Caki2 (cell line): ENCODE results near the gene LOXL3. TPM values are rescaled to one million over a fixed set of nuclear protein-coding genes. Genes with fewer than 3 reads are reported as not detected.

Experiments
- DNase-seq: peaks from one replicate; pipeline ENCODE4 v3.0.0-alpha.2; 2015; ENCODE audit warnings: low read depth
- in situ Hi-C: cut with HindIII; loops from 2 replicates; pipeline ENCODE4 v1.10.0; 2016; ENCODE audit warnings: low sequenced_read_pairs, low pct_unique_long_range_greater_than_20kb, mixed read lengths
- total RNA-seq: library from RNA; depleted of rRNA; stranded (reverse); fragments of >200 nt; shearing (Covaris generic); gene quantifications from 2 replicates; pipeline ENCODE4 v1.2.3, GENCODE V29; 2014; ENCODE audit warnings: low replicate concordance; rRNA removed

Gene LOXL3, protein sequence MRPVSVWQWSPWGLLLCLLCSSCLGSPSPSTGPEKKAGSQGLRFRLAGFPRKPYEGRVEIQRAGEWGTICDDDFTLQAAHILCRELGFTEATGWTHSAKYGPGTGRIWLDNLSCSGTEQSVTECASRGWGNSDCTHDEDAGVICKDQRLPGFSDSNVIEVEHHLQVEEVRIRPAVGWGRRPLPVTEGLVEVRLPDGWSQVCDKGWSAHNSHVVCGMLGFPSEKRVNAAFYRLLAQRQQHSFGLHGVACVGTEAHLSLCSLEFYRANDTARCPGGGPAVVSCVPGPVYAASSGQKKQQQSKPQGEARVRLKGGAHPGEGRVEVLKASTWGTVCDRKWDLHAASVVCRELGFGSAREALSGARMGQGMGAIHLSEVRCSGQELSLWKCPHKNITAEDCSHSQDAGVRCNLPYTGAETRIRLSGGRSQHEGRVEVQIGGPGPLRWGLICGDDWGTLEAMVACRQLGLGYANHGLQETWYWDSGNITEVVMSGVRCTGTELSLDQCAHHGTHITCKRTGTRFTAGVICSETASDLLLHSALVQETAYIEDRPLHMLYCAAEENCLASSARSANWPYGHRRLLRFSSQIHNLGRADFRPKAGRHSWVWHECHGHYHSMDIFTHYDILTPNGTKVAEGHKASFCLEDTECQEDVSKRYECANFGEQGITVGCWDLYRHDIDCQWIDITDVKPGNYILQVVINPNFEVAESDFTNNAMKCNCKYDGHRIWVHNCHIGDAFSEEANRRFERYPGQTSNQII
- total RNA-seq: 0.81 and 2.2 TPM in 2 replicates

DNA sequence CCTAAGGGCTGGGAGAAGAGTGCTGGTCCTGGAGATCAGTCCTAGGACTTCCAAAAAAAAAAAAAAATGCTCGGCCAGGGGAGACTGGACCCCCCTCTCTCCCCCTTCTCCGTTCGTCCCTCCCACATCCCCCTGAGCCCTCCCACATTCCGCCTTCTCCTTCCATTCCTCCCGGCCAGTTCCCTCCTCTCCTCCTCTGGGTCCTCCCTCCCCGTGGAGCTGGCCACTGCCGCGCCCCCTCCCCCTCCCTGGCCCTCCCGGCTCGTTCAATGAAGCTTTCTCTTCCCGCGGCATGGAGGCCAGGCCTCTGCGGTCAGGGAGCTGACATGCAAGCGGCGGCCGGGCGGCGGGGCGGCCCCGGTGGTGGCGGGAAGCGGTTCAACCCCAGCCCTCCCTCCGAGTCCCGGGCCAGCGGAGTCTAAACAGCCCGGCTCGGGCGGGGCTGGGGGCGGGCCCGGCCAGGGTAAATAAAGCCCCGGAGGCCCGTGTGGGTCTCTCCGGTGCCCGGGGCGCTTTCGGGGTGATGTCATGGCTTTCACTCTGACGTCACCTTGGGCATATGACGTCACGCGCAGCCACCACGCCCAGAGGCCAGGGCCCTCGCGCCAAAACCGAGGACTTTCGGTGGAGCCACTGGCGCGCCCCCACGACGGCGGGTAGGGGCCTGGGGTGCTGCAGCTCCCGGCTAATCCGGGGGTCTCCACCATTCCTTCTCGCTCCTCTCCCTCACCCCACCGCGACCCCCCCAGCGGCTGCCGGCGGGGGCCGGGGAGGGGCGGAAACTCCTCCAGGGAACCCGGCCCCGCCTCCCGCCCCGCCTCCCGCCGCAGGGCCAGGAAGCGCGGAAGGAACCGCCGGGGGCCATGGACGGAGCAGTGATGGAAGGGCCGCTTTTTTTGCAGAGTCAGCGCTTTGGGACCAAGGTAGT is at the start of gene LOXL3, which contains the start of gene DOK1:
Gene LOXL3, minus strand, starts transcription at position 51 of the 928 bp plus-strand sequence. CDS start 1,308 bp downstream, outside the sequence.
Gene DOK1, plus strand, starts transcription at position 829 of the 928 bp plus-strand sequence. Its CDS starts 35 bp downstream, at position 864.
- in situ Hi-C loops: no loop called here
- peak; percentile 75 for DNase-seq

DNA sequence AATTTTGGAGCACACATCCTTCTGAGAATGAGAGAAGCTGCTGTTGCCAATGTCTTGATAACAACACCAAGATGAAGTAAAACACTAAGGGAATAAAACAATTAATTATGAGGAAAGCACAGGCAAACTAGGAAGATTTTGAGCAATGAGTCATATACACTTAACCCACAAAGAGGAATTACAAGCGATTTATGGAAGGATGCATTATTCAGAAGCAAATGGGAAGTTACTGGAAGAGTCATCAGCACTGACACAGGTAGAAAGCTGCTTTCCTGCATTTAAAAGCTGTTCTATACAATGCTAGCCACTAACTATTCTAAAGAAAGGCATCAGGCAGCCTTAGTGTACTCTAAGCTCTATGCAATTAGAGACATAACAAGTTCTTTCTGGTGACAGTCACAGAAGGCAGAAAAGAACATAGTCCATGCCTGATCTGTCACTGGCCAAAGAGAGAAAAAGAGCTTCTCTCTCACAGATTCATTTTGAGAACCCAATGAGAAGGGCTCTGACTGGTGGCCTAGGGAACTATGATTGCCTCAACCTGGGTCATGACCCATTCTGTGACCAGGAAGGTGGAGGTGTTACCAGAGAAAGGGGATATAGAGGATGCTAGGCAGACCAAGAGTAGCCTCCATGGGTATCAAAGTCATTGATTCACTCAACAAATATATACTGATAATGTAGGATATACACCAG is 49.0 kb upstream of the LOXL3 start:
- in situ Hi-C loops: no loop called here
- DNase-seq: no peak

DNA sequence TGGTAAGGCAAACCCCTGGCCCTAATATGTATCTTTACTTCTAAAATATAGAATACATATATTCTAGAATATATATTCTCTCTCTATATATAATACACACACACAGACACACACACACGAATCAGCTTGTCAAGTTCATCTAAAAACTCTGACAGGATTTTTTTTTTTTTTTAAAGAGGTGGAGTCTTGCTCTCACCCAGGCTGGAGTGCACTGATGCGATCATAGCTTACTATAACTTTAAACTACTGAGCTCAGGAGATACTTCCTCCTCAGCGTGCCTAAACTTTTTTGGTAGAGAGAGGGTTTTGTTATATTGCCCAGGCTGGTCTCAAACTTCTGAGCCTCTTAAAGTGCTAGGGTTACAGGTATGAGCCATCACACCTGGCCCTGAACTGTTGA is 45.9 kb upstream of the LOXL3 start:
- no peak for DNase-seq
- in situ Hi-C loops: no loop called here

DNA sequence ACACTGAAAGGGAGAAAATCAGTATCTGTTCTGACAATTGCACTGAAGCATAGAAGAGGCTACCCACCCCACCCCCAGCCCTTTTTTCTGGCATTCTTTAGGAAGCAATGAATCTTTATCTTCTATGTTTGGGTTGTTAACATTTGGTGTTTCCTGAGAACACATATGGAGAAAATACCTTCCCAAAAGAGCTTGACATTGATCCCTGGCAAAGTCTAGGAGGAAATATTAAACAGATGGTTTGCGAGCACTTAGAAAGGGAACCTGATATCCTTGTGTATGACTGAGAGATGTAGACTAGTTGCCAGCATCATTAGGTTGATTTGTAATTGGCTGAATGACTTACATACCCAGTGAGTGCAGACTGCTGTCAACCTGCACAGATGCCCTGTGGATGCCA is 43.7 kb upstream of the LOXL3 start:
- no peak for DNase-seq
- in situ Hi-C loops: no loop called here

DNA sequence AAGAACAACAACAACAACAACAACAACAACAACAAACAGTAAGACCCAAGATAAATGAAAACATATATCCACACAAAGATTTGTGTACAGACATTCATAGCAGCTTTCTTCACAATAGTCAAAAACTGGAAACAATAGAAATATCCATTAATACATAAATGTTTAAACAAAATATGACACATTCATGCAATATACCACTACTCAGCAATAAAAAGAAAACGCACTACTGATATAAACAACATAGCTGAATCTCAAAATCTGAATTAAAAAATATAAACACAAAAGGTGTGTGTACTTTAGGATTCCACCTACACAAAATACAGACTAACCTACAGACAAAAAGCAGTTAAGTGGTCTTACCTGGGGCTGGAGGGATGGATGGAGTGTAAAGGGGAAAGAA is 42.8 kb upstream of the LOXL3 start:
- DNase-seq: no peak
- in situ Hi-C loops: no loop called here

DNA sequence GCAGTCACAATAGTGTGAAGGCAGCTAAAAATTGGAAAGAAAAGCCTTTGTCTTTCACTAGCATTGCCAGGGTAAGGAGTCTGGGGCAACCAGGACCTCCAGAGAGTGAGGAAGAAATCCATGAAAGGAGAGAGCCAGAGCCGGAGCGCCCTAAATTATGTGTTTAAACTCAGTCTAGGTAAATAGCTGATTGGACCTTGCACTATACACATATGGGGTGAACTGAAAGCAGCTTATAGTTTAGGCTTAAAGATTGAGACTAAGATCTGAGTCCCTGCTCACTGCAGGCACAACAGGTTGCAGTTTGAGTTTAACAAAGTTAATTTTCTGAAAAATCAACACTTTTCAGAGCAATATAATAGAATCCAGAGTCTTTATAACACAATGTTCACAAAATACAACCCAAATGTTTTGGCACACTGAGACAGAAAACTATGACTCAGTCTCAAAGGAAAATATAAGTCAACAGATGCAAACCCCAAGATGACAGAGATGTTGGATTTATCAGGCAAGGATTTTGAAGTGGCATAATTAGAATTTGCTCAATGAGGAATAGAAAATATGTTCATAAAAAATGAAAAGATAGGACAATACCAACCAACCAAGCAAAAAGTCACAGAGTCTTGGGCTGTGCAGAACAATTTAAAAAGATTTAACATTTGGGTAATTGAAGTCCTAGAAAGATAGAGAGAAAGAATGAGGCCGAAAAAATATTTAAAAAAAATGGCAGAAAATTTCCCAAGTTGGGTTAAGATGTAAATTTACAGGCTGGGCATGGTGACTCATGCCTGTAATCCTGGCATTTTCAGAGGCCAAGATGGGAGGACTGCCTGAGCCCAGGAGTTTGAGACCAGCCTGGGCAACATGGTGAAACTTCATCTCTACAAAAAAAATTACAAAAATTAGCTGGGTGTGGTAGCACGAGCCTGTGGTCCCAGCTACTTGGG is 40.4 kb upstream of the LOXL3 start:
- in situ Hi-C loops: no loop called here
- no peak for DNase-seq

DNA sequence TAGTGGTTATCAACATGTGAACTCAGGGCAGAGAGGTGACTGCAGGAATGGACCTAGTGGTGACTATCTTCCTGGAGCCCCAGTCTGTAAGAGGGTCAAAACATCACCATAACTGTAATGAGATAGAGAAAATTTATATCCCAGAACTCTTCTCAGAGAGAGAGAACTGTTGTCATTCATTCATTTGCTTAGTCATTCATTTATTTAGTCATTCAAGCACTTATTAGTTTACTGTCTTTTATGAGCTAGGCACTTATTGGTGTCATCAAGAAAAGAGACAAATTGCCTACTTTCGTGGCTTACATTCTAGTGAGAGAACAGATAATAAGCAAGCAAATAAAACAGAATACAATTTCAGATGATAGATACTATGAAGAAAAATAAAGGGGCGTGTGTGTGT is 34.9 kb upstream of the LOXL3 start:
- in situ Hi-C loops: no loop called here

DNA sequence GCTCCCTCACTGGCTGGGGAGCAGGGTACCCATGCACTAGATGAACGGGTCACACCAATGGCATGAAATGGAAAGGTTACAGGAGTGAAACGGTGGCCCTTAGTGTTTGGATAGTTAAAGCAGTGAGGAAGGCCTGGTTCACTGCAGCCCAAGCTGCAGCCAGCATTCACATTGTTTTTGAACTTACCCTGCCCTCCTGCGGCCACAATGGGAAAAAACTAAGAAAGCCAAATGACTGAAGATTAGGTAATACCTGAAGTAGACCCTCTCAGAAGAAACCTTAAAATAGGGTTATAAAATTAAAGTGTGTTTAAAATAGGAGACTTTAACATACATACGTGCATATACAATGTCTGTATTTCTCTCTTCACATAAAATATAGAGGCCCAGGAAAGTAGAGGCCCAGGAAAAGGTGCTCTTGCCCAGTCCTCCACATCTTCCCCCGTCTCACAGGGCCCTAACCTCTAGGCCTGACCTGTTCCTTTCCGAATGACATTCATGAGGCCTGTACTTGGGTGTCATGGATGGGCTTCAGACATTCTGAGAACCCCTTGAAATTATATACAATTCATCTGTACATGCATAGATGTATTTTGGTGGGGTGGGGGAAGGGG is 34.0 kb upstream of the LOXL3 start:
- in situ Hi-C loops: no loop called here
- peak; percentile 48 for DNase-seq

More for the DNA sequence above, 34.9 kb upstream of the LOXL3 start:
- DNase-seq: no peak

DNA sequence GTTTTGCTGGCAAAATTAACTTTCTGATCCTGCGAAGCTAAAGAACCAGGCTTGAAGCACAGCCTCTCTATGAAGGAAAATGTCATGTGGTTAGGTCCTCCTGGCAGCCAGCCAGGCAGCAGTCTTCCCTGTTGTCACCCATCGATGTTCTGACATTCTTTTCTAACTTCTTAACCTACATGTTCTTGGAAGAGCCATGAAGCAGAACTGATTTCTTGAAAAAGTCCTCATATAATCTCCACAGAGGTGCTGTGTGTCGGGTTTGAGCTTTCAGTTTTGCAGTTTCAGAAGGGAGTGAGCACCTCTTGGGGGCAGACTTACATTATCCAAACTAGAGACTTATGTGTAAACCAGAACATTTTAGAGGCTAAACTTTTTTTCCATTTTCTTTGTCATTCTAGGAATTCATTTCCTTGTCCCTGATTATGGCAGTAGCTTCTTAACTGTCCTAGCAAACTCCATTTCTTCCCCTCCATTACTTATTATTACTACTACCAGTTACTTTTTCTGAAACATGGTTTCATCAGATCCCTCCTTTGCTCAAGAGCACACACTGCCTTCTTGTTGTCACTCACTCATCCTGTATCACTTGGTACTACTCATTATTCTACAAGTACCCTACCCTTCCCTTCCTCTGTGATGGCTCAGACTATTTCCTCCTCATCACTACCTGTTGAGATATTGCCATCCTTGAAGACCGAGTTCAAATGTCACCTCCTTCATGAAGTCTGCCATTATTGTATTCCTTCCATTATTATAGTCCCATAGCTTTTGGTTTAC is 31.9 kb upstream of the LOXL3 start:
- in situ Hi-C loops: no loop called here
- DNase-seq: no peak

DNA sequence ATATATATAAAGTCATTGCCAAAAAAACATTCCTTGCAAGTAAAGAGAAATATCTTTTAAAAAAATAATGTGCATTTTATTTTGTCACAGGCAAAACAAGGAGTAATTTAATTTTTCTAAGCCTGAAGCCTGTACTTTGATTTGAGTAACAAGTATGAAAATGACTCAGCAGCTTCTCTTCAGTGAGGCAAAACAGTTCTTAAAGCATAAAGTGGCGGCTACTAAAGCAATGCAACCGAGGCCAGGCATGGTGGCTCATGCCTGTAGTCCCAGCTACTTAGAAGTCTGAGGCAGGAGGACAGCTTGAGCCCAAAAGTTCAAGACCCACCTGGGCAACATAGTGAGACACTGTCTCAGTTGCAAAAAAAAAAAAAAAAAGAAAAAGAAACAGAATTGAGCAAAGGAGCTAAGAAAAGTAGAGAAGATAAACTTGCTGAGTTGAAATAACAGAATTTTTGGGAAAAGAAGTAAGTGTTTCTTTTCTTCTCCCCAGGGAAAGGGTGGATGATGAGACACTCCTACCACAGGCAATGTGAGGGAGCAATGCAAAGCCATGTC is 30.4 kb upstream of the LOXL3 start:
- no peak for DNase-seq
- in situ Hi-C loops: no loop called here

DNA sequence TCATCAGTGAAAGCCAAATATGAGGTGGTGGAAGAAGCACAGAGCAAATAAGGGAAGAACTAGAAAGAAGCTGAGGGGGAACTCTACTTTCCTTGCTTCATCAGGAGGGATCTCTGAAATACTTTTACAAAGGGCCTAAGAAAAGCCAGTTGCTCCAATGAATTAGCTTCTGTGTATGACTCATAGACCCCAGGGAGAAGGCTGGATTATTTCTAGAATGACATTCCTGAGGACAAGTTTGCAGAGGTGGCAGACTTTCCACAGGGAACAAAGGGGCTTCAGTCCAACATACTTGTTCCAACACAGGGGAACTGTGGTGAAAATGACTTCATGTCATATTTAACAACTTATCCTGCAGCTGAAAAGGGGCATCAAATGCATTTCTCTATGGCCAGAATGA is 29.8 kb upstream of the LOXL3 start:
- in situ Hi-C loops: no loop called here

DNA sequence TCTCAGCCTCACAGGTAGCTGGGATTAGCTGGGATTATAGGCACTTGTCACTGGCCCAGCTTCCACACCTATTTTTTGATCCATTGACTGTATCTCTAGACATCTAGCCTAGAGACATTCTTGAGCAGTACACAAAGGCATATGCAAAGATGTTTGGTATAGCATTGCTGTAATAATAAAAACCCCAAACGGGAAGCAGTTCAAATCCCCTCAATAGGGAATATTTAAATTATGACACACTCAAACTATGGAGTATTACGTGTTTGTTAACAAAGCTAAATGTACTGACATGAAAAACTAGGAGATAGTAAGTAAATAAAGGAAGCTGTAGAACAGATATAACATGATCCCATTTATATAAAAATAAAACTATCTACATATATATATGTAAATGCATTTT is 28.4 kb upstream of the LOXL3 start:
- in situ Hi-C loops: no loop called here
- no peak for DNase-seq

More for the DNA sequence above, 29.8 kb upstream of the LOXL3 start:
- no peak for DNase-seq

DNA sequence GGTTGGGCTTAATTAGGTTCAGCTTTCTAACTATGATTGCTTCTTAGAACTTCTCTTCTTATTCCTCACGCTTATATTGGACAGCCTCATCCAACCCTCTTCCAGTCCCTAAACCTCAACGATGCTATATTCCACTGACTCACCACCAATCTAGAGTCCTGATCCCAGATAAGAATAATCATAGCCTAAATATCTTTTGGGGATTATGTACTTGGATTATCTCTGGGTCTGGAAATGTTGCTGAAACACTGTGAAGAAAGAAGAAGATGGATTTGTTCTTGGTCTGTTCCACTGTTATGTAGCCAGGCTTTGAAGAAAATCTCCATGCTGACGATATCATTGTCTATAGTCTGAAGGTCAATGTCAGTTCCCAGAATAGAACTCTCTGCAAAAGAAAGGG is 27.7 kb upstream of the LOXL3 start:
- in situ Hi-C loops: no loop called here

DNA sequence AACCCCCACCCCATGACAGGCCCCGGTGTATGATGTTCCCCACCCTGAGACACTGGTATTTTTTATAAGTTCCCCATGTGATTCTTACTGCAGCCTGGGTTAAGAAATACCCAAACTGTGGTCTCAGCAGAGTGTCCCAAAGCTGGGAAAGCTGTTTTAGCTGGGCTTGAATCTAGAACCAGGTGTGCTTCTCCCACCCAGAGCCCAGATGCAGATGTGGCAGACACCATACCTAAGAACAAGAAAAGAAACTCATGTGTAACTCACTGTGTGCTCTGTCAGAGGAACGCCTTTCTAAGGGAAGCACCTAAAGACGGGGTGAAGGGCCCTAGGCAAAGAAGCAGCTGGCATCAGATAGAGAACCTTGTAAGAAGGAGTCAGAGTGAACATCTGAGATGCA is 24.7 kb upstream of the LOXL3 start:
- DNase-seq: no peak
- in situ Hi-C loops: no loop called here

More for the DNA sequence above, 27.7 kb upstream of the LOXL3 start:
- DNase-seq: no peak

DNA sequence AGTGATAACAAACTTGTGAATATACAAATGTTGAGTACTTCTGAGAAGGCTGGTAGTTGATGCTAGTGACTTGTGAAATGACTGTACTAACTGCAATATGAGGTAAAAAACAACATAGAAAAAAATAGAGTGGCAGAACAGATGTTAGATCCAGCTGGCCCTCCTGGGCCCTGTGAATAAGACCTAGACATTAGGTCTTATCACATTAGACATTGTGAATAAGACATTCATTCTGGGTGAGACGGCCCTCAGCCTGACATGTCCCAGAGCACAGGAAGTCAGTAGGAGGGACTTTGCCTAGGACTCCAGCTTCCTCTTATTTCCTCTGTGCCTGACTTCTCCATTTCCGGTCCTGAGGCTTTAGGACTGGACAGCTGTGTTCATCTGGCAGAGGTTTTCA is 23.7 kb upstream of the LOXL3 start:
- in situ Hi-C loops: no loop called here
- no peak for DNase-seq
